ENCODE results near the gene HMGN3.

HMGN3 gene

GRCh38 chr6:79231666-79232065 lies 2.8 kb downstream of the HMGN3 start:
- no peak for DNase-seq

GRCh38 chr6:79231101-79231500 lies 3.4 kb downstream of the HMGN3 start:
- DNase-seq = no peak

- DNase-seq = no peak
These were observed 4.3 kb downstream of the HMGN3 start for GRCh38 chr6:79230149-79230548.

- DNase-seq = no peak
These were observed 7.0 kb downstream of the HMGN3 start for GRCh38 chr6:79227445-79227844.

- DNase-seq = no peak
These were observed 7.8 kb downstream of the HMGN3 start for GRCh38 chr6:79226660-79227059.

GRCh38 chr6:79225717-79226599 lies 8.5 kb downstream of the HMGN3 start:
- no peak for DNase-seq

GRCh38 chr6:79223611-79224404 lies 10.7 kb downstream of the HMGN3 start:
- DNase-seq = no peak

GRCh38 chr6:79215213-79215824 lies 19.2 kb downstream of the HMGN3 start:
- DNase-seq = no peak

GRCh38 chr6:79212859-79213258 lies 21.6 kb downstream of the HMGN3 start:
- no peak for DNase-seq

- DNase-seq = no peak
These were observed 25.7 kb downstream of the HMGN3 start for GRCh38 chr6:79208816-79209215.

- no peak for DNase-seq
These were observed 30.7 kb downstream of the HMGN3 start for GRCh38 chr6:79203753-79204253.

- no peak for DNase-seq
These were observed 31.9 kb downstream of the HMGN3 start for GRCh38 chr6:79202556-79202955.

GRCh38 chr6:79201983-79202382 lies 32.5 kb downstream of the HMGN3 start:
- no peak for DNase-seq

GRCh38 chr6:79201143-79201542 lies 33.3 kb downstream of the HMGN3 start:
- DNase-seq = no peak

- no peak for DNase-seq
These were observed 37.6 kb downstream of the HMGN3 start for GRCh38 chr6:79196912-79197311.

- DNase-seq = no peak
These were observed 40.5 kb downstream of the HMGN3 start for GRCh38 chr6:79193971-79194370.

- no peak for DNase-seq
These were observed 44.6 kb downstream of the HMGN3 start for GRCh38 chr6:79189760-79190350.

- no peak for DNase-seq
These were observed 45.5 kb downstream of the HMGN3 start for GRCh38 chr6:79188885-79189480.

GRCh38 chr6:79188107-79188506 lies 46.4 kb downstream of the HMGN3 start:
- DNase-seq = no peak

- DNase-seq = no peak
These were observed 47.9 kb downstream of the HMGN3 start for GRCh38 chr6:79186564-79186963.

GRCh38 chr6:79184641-79185040 lies 49.8 kb downstream of the HMGN3 start:
- no peak for DNase-seq

- no peak for DNase-seq
These were observed 50.4 kb downstream of the HMGN3 start for GRCh38 chr6:79184086-79184485.

- DNase-seq = no peak
These were observed 54.4 kb downstream of the HMGN3 start for GRCh38 chr6:79180052-79180451.
